Activated naive CD8-positive, alpha-beta T cell treated with anti-CD3 and anti-CD28 coated beads, Interleukin-2, amount 10 ng/mL, durations not matched to agents 7 days and 5 days (primary cell): ENCODE data around the gene ZBTB40. TPM values are rescaled to one million over a fixed set of nuclear protein-coding genes. Genes with fewer than 3 reads are reported as not detected.

ENCODE experiments used
- ATAC-seq: fragments of 150-1000 bp; cut with Tn5 transposase; one replicate; pipeline ENCODE4 v1.10.0; 2021; ENCODE audit warnings: low read depth, moderate library complexity
- POLR2A ChIA-PET: fragments of 350-600 bp; sonication (Branson Sonifier 250); formaldehyde crosslinking; loops from one replicate; lab custom pipeline; 2021; ENCODE audit warnings: antibody characterized with exemption; lab: Charles Lee
- DNase-seq: peaks from one replicate; pipeline ENCODE4 v3.0.0; 2021
- H3K27ac Mint-ChIP-seq: one replicate; pipeline ENCODE4 v1.8.0; 2022; ENCODE audit warnings: mild to moderate bottlenecking, mixed read lengths
- H3K27me3 Mint-ChIP-seq: one replicate; pipeline ENCODE4 v1.8.0; 2022; ENCODE audit warnings: mild to moderate bottlenecking, moderate library complexity, mixed read lengths
- H3K36me3 Mint-ChIP-seq: one replicate; pipeline ENCODE4 v1.8.0; 2021; ENCODE audit warnings: mild to moderate bottlenecking, mixed read lengths
- H3K4me1 Mint-ChIP-seq: one replicate; pipeline ENCODE4 v1.8.0; 2021; ENCODE audit warnings: mixed read lengths
- H3K4me3 Mint-ChIP-seq: one replicate; pipeline ENCODE4 v1.8.0; 2022; ENCODE audit warnings: mild to moderate bottlenecking, moderate library complexity, mixed read lengths
- H3K9me3 Mint-ChIP-seq: one replicate; pipeline ENCODE4 v1.8.0; 2021; ENCODE audit warnings: mixed read lengths
- total RNA-seq, 2 experiments: library from RNA; stranded (reverse); gene quantifications; one replicate each; pipeline ENCODE4 v1.2.3, GENCODE V29; 2021

Gene ZBTB40
- total RNA-seq, 2 experiments from 2014 or later: 26.5 to 30.2 TPM

- ATAC-seq: no peak
- Mint-ChIP-seq H3K27ac (no peak overlapping the region), H3K4me1 (no peaks in the 10 kb centered on the region), H3K27me3 (peaks cover 28% of the 10 kb centered on the region), H3K9me3 (no peaks in the 10 kb centered on the region), H3K4me3 (no peak overlapping the region), H3K36me3 (no peaks in the 10 kb centered on the region)
- DNase-seq: no peak
- POLR2A ChIA-PET: no interaction called here
Measured at GRCh38 chr1:22555371-22555656, 103.7 kb downstream of the ZBTB40 start.

GRCh38 chr1:22556391-22557104 is 104.9 kb downstream of the ZBTB40 start:
- Mint-ChIP-seq H3K4me3 (no peak overlapping the region), H3K27me3 (peaks cover 34% of the 10 kb centered on the region), H3K27ac (no peak overlapping the region), H3K36me3 (no peaks in the 10 kb centered on the region), H3K9me3 (no peaks in the 10 kb centered on the region), H3K4me1 (no peaks in the 10 kb centered on the region)
- POLR2A ChIA-PET: interaction anchor here (0.6 kb wide), 1 partner anchor 79 kb away, joined by 3 read pairs; no protein-coding TSS in a partner anchor
- no peak for DNase-seq
- ATAC-seq: no peak

- POLR2A ChIA-PET: no interaction called here
- ATAC-seq (no peak), DNase-seq (no peak)
- Mint-ChIP-seq H3K27me3 (peaks cover 41% of the 10 kb centered on the region), H3K9me3 (no peaks in the 10 kb centered on the region), H3K4me1 (no peaks in the 10 kb centered on the region), H3K4me3 (no peak overlapping the region), H3K36me3 (no peaks in the 10 kb centered on the region), H3K27ac (no peak overlapping the region)
Measured at GRCh38 chr1:22557341-22557950, 105.8 kb downstream of the ZBTB40 start.

- DNase-seq (no peak), ATAC-seq (no peak)
- Mint-ChIP-seq H3K27ac (no peak within 1 kb of the TSS), H3K9me3 (no peaks in the 10 kb centered on the region), H3K4me3 (no peak within 1 kb of the TSS), H3K4me1 (no peaks in the 10 kb centered on the region), H3K36me3 (no peaks in the 10 kb centered on the region), H3K27me3 (peaks cover 35% of the 10 kb centered on the region)
- POLR2A ChIA-PET: no interaction called here
Measured at GRCh38 chr1:22562584-22563583, 111.2 kb downstream of the ZBTB40 start, which contains the start of gene EPHA8. TSS of gene EPHA8 (plus strand) at chr1:22563489. CDS start at chr1:22563636, 147 bp downstream.

GRCh38 chr1:22563671-22564602 is 112.3 kb downstream of the ZBTB40 start:
- Mint-ChIP-seq H3K27me3 (peaks cover 35% of the 10 kb centered on the region), H3K4me3 (no peak overlapping the region), H3K27ac (no peak overlapping the region), H3K36me3 (no peaks in the 10 kb centered on the region), H3K9me3 (no peaks in the 10 kb centered on the region), H3K4me1 (no peaks in the 10 kb centered on the region)
- POLR2A ChIA-PET: no interaction called here
- DNase-seq: no peak
- ATAC-seq: no peak

- POLR2A ChIA-PET: no interaction called here
- H3K4me3 Mint-ChIP-seq: no peak overlapping the region
Measured at GRCh38 chr1:22566161-22566560, 114.5 kb downstream of the ZBTB40 start.

GRCh38 chr1:22567197-22567596 is 115.5 kb downstream of the ZBTB40 start:
- H3K27me3 Mint-ChIP-seq: peaks cover 23% of the 10 kb centered on the region
- no peaks in the 10 kb centered on the region for H3K4me1 Mint-ChIP-seq
- POLR2A ChIA-PET: no interaction called here
- no peaks in the 10 kb centered on the region for H3K9me3 Mint-ChIP-seq
- DNase-seq: no peak
- H3K27ac Mint-ChIP-seq: no peak overlapping the region
- H3K4me3 Mint-ChIP-seq: no peak overlapping the region
- H3K36me3 Mint-ChIP-seq: no peaks in the 10 kb centered on the region
- no peak for ATAC-seq

More at GRCh38 chr1:22566161-22566560, 114.5 kb downstream of the ZBTB40 start:
- Mint-ChIP-seq H3K27ac (no peak overlapping the region), H3K36me3 (no peaks in the 10 kb centered on the region), H3K27me3 (peaks cover 32% of the 10 kb centered on the region), H3K4me1 (no peaks in the 10 kb centered on the region), H3K9me3 (no peaks in the 10 kb centered on the region)
- DNase-seq (no peak), ATAC-seq (no peak)

GRCh38 chr1:22567994-22568393 is 116.3 kb downstream of the ZBTB40 start:
- ATAC-seq (no peak), DNase-seq (no peak)
- Mint-ChIP-seq H3K27ac (no peak overlapping the region), H3K36me3 (no peaks in the 10 kb centered on the region), H3K27me3 (peaks cover 16% of the 10 kb centered on the region), H3K9me3 (no peaks in the 10 kb centered on the region), H3K4me3 (no peak overlapping the region), H3K4me1 (no peaks in the 10 kb centered on the region)
- POLR2A ChIA-PET: no interaction called here

GRCh38 chr1:22569269-22569668 is 117.6 kb downstream of the ZBTB40 start:
- no peaks in the 10 kb centered on the region for H3K9me3 Mint-ChIP-seq
- peaks cover 10% of the 10 kb centered on the region for H3K27me3 Mint-ChIP-seq
- POLR2A ChIA-PET: no interaction called here
- H3K4me1 Mint-ChIP-seq: no peaks in the 10 kb centered on the region
- no peak for ATAC-seq
- H3K4me3 Mint-ChIP-seq: no peak overlapping the region
- no peak for DNase-seq
- H3K27ac Mint-ChIP-seq: no peak overlapping the region
- H3K36me3 Mint-ChIP-seq: no peaks in the 10 kb centered on the region

- Mint-ChIP-seq H3K4me3 (no peak overlapping the region), H3K27ac (no peak overlapping the region), H3K36me3 (no peaks in the 10 kb centered on the region), H3K9me3 (no peaks in the 10 kb centered on the region), H3K27me3 (peaks cover 4% of the 10 kb centered on the region), H3K4me1 (no peaks in the 10 kb centered on the region)
- ATAC-seq: no peak
- DNase-seq: no peak
- POLR2A ChIA-PET: interaction anchor here (0.6 kb wide), 1 partner anchor 1225 kb away, joined by 3 read pairs; no protein-coding TSS in a partner anchor
Measured at GRCh38 chr1:22570140-22570909, 118.7 kb downstream of the ZBTB40 start.

- no peak for ATAC-seq
Measured at GRCh38 chr1:22572818-22573217, 121.2 kb downstream of the ZBTB40 start.

GRCh38 chr1:22573237-22573636 is 121.6 kb downstream of the ZBTB40 start:
- POLR2A ChIA-PET: no interaction called here
- H3K4me3 Mint-ChIP-seq: no peak overlapping the region
- H3K27me3 Mint-ChIP-seq: peaks cover 4% of the 10 kb centered on the region
- DNase-seq: no peak
- H3K36me3 Mint-ChIP-seq: peaks cover 1% of the 10 kb centered on the region
- ATAC-seq: no peak
- H3K4me1 Mint-ChIP-seq: no peaks in the 10 kb centered on the region
- no peak overlapping the region for H3K27ac Mint-ChIP-seq
- peaks cover 10% of the 10 kb centered on the region for H3K9me3 Mint-ChIP-seq

More at GRCh38 chr1:22572818-22573217, 121.2 kb downstream of the ZBTB40 start:
- DNase-seq: no peak
- peaks cover 1% of the 10 kb centered on the region for H3K36me3 Mint-ChIP-seq
- H3K27me3 Mint-ChIP-seq: peaks cover 4% of the 10 kb centered on the region
- H3K27ac Mint-ChIP-seq: no peak overlapping the region
- H3K4me1 Mint-ChIP-seq: no peaks in the 10 kb centered on the region
- POLR2A ChIA-PET: no interaction called here
- H3K4me3 Mint-ChIP-seq: no peak overlapping the region
- H3K9me3 Mint-ChIP-seq: peaks cover 6% of the 10 kb centered on the region
